ENCODE data around the gene FES. TPM values are rescaled to one million over a fixed set of nuclear protein-coding genes. Genes with fewer than 3 reads are reported as not detected.

FES gene
- total and polyA plus RNA-seq, 10 of the 15 experiments (the other 5 are each of a cell fraction or from before 2014, with no cell fraction given): 0.07 to 23.9 (median 9.9) TPM

DNA sequence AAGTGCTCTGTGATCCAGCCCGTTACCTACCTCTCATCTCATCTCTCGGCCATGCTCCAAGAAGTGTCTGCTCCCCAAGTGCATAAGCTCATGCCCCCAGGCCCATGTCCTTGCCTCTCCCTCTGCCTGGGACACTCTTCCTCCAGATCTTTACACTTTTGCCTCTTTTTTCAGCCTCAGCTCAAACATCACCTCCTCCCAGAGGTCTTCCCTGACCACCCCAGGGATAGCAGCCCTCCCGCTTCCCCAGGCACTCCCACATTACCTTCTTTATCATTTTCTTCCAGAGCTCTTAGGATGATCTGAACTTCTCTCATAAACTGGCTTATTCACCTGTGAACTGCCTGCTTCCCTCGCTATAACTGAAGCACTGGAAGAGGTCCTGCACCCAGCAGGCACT lies 18.6 kb upstream of the FES start (continued):
- TF ChIP-seq, protein P1, sequence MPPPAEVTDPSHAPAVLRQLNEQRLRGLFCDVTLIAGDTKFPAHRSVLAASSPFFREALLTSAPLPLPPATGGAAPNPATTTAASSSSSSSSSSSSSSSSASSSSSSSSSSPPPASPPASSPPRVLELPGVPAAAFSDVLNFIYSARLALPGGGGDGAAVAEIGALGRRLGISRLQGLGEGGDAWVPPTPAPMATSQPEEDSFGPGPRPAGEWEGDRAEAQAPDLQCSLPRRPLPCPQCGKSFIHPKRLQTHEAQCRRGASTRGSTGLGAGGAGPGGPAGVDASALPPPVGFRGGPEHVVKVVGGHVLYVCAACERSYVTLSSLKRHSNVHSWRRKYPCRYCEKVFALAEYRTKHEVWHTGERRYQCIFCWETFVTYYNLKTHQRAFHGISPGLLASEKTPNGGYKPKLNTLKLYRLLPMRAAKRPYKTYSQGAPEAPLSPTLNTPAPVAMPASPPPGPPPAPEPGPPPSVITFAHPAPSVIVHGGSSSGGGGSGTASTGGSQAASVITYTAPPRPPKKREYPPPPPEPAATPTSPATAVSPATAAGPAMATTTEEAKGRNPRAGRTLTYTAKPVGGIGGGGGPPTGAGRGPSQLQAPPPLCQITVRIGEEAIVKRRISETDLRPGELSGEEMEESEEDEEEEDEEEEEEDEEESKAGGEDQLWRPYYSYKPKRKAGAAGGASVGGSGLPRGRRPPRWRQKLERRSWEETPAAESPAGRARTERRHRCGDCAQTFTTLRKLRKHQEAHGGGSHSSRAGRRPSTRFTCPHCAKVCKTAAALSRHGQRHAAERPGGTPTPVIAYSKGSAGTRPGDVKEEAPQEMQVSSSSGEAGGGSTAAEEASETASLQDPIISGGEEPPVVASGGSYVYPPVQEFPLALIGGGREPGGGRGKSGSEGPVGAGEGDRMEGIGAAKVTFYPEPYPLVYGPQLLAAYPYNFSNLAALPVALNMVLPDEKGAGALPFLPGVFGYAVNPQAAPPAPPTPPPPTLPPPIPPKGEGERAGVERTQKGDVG (CRISPR knock-in tag; IDR thresholded peaks at IDR 0.05): no peak
- TF ChIP-seq SRF (IDR thresholded peaks at IDR 0.05; ENCODE audit: low read depth in 2 of 2, low read length in 2 of 2): no peak

GRCh38 chr15:90866161-90866715 lies 18.1 kb upstream of the FES start:
- Histone ChIP-seq H3K4me1 (ENCODE audit: control insufficient read depth, insufficient read depth, low read length) (peaks cover 18% of the 10 kb centered on the region), H3K36me3 (ENCODE audit: control insufficient read depth in 2 of 2, insufficient read depth in 2 of 2, low read length in 1 of 2) (no peaks in the 10 kb centered on the region), H3K27ac (ENCODE audit: control insufficient read depth, insufficient read depth) (no peak overlapping the region), H3K4me3 (no peak overlapping the region), H3K4me2 (ENCODE audit: control insufficient read depth, insufficient read depth) (no peak overlapping the region), H3K9ac (ENCODE audit: control insufficient read depth, insufficient read depth, low read length) (no peak overlapping the region), H3K9me3 (replicated peaks; ENCODE audit: control insufficient read depth, insufficient read depth, low read length) (no peaks in the 10 kb centered on the region), H4K20me1 (ENCODE audit: control insufficient read depth, insufficient read depth) (no peaks in the 10 kb centered on the region), H3K79me2 (ENCODE audit: control insufficient read depth, insufficient read depth, low read length) (peaks cover 6% of the 10 kb centered on the region), H2AFZ (ENCODE audit: control insufficient read depth, low read depth, low read length) (no peak overlapping the region), H3K27me3 (replicated peaks in 1 of 2; ENCODE audit: control insufficient read depth in 2 of 2, insufficient read depth in 2 of 2, low read length in 1 of 2) (no peaks in the 10 kb centered on the region)
- SMC1A ChIA-PET (ENCODE audit: uncharacterized antibody, unreplicated experiment): no interaction called here
- intact Hi-C loops (cut with micrococcal nuclease; ENCODE audit: unreplicated experiment): no loop called here
- in situ Hi-C loops (cut with MboI): no loop called here
- no peak for FAIRE-seq
- no peak for DNase-seq (ENCODE audit: low read depth, low spot score)
- POLR2A ChIA-PET: no interaction called here
- CTCF ChIA-PET: no interaction called here
- no TSS peak for BruUV-seq (replicated peaks)
- TF ChIP-seq, protein P2, sequence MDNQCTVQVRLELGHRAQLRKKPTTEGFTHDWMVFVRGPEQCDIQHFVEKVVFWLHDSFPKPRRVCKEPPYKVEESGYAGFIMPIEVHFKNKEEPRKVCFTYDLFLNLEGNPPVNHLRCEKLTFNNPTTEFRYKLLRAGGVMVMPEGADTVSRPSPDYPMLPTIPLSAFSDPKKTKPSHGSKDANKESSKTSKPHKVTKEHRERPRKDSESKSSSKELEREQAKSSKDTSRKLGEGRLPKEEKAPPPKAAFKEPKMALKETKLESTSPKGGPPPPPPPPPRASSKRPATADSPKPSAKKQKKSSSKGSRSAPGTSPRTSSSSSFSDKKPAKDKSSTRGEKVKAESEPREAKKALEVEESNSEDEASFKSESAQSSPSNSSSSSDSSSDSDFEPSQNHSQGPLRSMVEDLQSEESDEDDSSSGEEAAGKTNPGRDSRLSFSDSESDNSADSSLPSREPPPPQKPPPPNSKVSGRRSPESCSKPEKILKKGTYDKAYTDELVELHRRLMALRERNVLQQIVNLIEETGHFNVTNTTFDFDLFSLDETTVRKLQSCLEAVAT (IDR thresholded peaks at IDR 0.05): no peak
- TF ChIP-seq, protein P3, sequence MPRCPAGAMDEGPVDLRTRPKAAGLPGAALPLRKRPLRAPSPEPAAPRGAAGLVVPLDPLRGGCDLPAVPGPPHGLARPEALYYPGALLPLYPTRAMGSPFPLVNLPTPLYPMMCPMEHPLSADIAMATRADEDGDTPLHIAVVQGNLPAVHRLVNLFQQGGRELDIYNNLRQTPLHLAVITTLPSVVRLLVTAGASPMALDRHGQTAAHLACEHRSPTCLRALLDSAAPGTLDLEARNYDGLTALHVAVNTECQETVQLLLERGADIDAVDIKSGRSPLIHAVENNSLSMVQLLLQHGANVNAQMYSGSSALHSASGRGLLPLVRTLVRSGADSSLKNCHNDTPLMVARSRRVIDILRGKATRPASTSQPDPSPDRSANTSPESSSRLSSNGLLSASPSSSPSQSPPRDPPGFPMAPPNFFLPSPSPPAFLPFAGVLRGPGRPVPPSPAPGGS (IDR thresholded peaks at IDR 0.05; ENCODE audit: borderline replicate concordance, insufficient read depth, low read depth, low read length, poor library complexity, severe bottlenecking): peak; percentile 60
- RAD21 ChIA-PET (ENCODE audit: unreplicated experiment): no interaction called here
- ATAC-seq: no peak
- 78% methylated on average over 16 of the region's 16 CpGs for WGBS (ENCODE audit: insufficient coverage, insufficient replicate concordance, low lambda C conversion rate, missing lambda C conversion rate)

Data from GM12878 (cell line).